Ishikawa (cell line): ENCODE results near the gene ARID3A.

Source experiments
- EGR1 ChIP-seq: IDR thresholded peaks from 2 replicates; pipeline ENCODE4 v1.6.1; 2012
- FOXM1 ChIP-seq: IDR thresholded peaks from 2 replicates; pipeline ENCODE4 v1.6.1; 2012; ENCODE audit warnings: low read depth, borderline replicate concordance

GRCh38 chr19:903266-903797, 22.5 kb upstream of the ARID3A start:
- TF ChIP-seq FOXM1 = no peak
- no peak for TF ChIP-seq EGR1
